Measurements from ENCODE around the gene WDR38. TPM values are rescaled to one million over a fixed set of nuclear protein-coding genes. Genes with fewer than 3 reads are reported as not detected.
A peak's percentile ranks its signal among the peaks of the same experiment; 100 is the strongest.

WDR38 gene
- polyA plus RNA-seq, 2 donors, result not detected

DNA sequence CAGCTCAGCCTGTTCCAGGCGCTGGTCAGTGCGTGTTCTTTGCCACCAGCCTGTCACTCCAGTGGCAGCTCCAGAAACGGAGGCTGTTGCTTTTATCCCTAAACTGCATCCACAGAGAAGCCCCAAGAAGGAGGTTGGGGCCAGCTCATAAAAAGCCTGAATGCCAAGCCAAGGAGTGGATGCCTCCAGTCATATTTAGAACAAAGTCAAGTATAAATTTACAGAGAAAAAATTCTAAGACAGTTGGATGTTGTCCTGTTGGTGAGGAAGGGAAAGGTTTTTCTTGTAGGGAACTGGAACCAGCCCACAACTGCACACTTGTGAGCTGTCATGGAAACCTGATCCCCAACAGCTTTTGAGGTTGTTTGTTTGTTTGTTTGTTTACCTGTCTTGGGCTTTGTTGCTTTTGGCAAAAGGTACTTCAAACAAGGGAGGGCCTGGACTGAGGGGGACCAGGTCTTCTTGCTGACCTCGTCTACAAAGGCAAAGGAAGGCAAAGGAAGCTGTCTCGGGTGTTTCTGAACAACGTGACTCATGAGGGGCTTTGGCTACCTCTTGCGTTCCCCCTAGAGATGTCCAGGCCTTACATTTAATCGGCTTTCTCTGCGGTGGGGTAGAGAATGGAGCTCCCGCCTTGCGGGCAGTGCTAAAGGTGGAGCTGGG lies 39.6 kb upstream of the WDR38 start:
- no peaks in the 10 kb centered on the region for H3K9me3 ChIP-seq (ENCODE audit: control insufficient read depth in 2 of 2, insufficient read depth in 1 of 2, low read depth in 1 of 2, low read length in 1 of 2)
- peak overlapping the region; percentile 74 to 87 for H3K27ac ChIP-seq (ENCODE audit: low read depth in 2 of 2, low read length in 1 of 2)
- 47 to 60% methylated on average over 11 of the region's 11 CpGs for WGBS, 2 donors
- no peak overlapping the region for H3K4me3 ChIP-seq (ENCODE audit: low read depth in 1 of 2, low read length in 2 of 2)
- H3K27me3 ChIP-seq (ENCODE audit: control insufficient read depth in 1 of 2, insufficient read depth in 2 of 2, low read length in 2 of 2), result no peaks in the 10 kb centered on the region
- H3K36me3 ChIP-seq (ENCODE audit: control insufficient read depth in 2 of 2, insufficient read depth in 2 of 2, low read length in 1 of 2), result peaks cover 0 to 3% of the 10 kb centered on the region in 2 donors
- peaks cover 0 to 26% of the 10 kb centered on the region in 2 donors for H3K4me1 ChIP-seq (ENCODE audit: control insufficient read depth in 2 of 2, insufficient read depth in 2 of 2, low read length in 1 of 2)

DNA sequence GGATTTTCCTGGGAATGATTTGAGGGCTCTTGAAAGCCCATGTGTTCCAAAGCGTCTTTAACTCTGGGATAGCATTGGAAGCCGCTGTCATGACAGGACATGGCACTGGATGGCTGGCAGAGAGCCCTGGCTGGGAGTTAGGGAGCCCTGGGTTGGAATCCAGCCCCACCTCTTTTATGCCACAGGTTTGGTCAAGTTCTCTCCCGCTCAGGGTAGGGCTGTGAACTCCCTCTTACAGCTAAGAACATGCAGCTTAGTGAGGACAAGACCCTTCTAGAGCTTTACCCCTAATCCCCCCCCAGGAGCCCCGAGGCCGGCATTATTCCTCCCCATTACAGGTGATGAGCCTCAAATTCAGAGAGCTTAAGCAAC lies 39.1 kb upstream of the WDR38 start:
- no peaks in the 10 kb centered on the region for H3K27me3 ChIP-seq (ENCODE audit: control insufficient read depth in 1 of 2, insufficient read depth in 2 of 2, low read length in 2 of 2)
- no peaks in the 10 kb centered on the region for H3K9me3 ChIP-seq (ENCODE audit: control insufficient read depth in 2 of 2, insufficient read depth in 1 of 2, low read depth in 1 of 2, low read length in 1 of 2)
- H3K27ac ChIP-seq (ENCODE audit: low read depth in 2 of 2, low read length in 1 of 2), result peak overlapping the region; percentile 74 to 80
- 53 to 61% methylated on average over 5 of the region's 5 CpGs for WGBS, 2 donors
- peaks cover 3 to 27% of the 10 kb centered on the region in 2 donors for H3K4me1 ChIP-seq (ENCODE audit: control insufficient read depth in 2 of 2, insufficient read depth in 2 of 2, low read length in 1 of 2)
- peaks cover 0 to 3% of the 10 kb centered on the region in 2 donors for H3K36me3 ChIP-seq (ENCODE audit: control insufficient read depth in 2 of 2, insufficient read depth in 2 of 2, low read length in 1 of 2)
- no peak overlapping the region for H3K4me3 ChIP-seq (ENCODE audit: low read depth in 1 of 2, low read length in 2 of 2)

DNA sequence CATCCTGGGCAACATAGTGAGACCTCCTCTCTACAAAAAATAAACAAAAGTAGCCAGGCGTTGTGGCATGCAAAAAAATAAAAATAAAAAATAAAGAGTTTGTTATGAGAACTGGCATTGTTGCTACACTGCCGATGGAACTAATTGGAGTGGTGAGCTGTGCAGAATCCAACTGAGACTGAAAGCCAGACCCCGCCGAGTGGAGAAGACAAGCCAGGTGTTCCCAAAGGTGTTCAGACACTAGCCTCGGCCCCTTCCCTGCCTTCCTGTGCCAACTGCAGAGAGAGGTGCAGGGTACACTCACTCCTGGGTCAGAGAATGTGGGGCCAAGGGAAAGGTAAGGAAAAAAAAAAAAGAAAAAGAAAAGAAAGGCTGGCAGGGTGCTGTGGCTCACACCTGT lies 37.7 kb upstream of the WDR38 start:
- WGBS, 2 donors, result 80 to 89% methylated on average over 5 of the region's 5 CpGs

DNA sequence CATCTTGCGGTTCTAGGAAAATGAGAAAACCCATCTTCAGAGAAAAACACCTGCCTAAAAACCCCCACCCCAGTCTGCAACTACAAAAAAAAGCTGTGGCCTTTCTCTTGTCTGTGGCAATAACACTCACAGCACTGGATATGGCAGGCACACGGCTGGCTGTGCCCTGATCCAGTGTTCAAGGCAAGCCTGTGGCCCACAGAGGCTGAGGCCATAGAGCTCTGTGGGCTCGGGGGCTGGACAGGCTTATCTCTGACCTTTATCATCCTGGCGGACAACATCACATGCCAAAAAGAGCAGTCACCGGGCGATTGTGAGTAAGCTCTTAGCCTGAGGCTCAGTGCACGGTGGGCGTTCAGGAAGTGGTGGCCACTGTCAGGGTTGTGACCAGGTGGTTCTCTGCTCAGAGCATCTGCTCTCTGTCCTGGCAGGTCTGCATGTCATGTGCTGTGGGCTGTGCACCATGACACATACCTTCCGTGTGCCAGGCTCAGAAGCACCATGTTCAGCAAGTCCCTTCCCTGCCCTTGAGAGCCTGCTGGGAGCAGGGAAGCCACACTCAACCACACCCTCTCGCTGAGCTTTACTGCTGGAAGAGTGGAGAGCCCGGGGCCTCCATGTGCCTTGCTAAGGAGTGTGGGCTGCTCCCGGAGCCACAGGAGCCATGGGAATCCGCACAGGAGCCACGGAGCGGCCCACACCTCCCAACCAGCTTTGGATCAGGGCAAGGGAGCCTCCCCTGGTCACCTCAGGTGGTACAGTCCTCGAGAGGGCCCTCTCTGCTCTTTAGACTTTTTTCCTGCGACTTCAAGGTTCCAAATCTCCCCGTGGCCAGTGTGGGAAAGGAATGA lies 34.6 kb upstream of the WDR38 start:
- Histone ChIP-seq H3K36me3 (ENCODE audit: control insufficient read depth in 2 of 2, insufficient read depth in 2 of 2, low read length in 1 of 2) (no peaks in the 10 kb centered on the region), H3K9me3 (ENCODE audit: control insufficient read depth in 2 of 2, insufficient read depth in 1 of 2, low read depth in 1 of 2, low read length in 1 of 2) (no peaks in the 10 kb centered on the region), H3K27ac (ENCODE audit: low read depth in 2 of 2, low read length in 1 of 2) (peak overlapping the region; percentile 75 to 96), H3K27me3 (ENCODE audit: control insufficient read depth in 1 of 2, insufficient read depth in 2 of 2, low read length in 2 of 2) (no peaks in the 10 kb centered on the region), H3K4me3 (ENCODE audit: low read depth in 1 of 2, low read length in 2 of 2) (no peak overlapping the region), H3K4me1 (ENCODE audit: control insufficient read depth in 2 of 2, insufficient read depth in 2 of 2, low read length in 1 of 2) (peaks cover 3 to 16% of the 10 kb centered on the region in 2 donors)
- 37 to 39% methylated on average over 18 of the region's 18 CpGs for WGBS, 2 donors

More for the DNA sequence above, 37.7 kb upstream of the WDR38 start:
- H3K4me1 ChIP-seq (ENCODE audit: control insufficient read depth in 2 of 2, insufficient read depth in 2 of 2, low read length in 1 of 2), result peaks cover 3 to 26% of the 10 kb centered on the region in 2 donors
- H3K27me3 ChIP-seq (ENCODE audit: control insufficient read depth in 1 of 2, insufficient read depth in 2 of 2, low read length in 2 of 2), result no peaks in the 10 kb centered on the region
- H3K36me3 ChIP-seq (ENCODE audit: control insufficient read depth in 2 of 2, insufficient read depth in 2 of 2, low read length in 1 of 2), result no peaks in the 10 kb centered on the region
- no peak overlapping the region for H3K27ac ChIP-seq (ENCODE audit: low read depth in 2 of 2, low read length in 1 of 2)
- H3K9me3 ChIP-seq (ENCODE audit: control insufficient read depth in 2 of 2, insufficient read depth in 1 of 2, low read depth in 1 of 2, low read length in 1 of 2), result no peaks in the 10 kb centered on the region
- no peak overlapping the region for H3K4me3 ChIP-seq (ENCODE audit: low read depth in 1 of 2, low read length in 2 of 2)

DNA sequence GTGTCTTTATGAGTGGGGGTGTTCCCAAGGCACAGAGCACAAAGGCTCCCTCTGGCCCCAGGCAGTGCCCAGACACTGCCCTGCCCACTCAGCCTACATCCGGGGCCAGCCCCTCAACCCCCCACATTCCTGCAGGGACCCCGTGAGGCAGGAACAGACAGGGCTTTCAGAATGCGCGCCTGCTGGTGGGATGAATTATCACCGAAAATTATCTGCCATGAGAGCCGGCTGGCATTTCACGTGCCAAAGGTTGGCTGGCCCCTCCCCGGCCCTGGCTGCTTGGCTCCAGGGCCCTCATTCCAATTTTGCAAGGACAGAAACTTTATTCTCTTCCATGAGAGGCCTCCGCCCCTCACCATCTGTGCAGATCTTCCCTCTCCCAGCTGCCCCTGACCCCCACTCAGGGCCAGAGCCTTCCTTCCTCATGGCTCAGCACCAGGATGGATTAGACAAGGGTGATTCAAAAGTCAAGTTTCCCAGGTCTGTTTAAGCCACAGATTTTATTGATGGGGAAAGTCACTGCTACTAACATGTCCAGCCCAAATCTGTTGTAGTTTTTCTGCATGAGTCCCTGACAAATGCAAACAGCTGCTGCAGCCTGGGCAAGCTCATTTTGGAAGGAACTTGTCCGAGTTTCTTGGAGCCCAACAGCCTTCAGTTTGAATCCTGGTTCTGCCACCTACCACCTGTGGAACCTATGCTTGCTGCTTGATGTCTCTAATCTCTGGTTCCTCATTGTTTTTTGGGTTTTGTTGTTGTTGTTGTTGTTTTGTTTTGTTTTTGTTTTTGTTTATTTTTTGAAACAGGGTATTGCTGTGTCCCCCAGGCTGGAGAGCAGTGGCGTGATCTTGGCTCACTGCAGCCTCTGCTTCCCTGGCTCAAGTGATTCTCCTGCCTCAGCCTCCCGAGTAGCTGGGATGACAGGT lies 32.3 kb upstream of the WDR38 start:
- H3K27ac ChIP-seq (ENCODE audit: low read depth in 2 of 2, low read length in 1 of 2), result peak overlapping the region; percentile 17 to 53
- H3K4me1 ChIP-seq (ENCODE audit: control insufficient read depth in 2 of 2, insufficient read depth in 2 of 2, low read length in 1 of 2), result peaks cover 3 to 16% of the 10 kb centered on the region in 2 donors
- no peaks in the 10 kb centered on the region for H3K27me3 ChIP-seq (ENCODE audit: control insufficient read depth in 1 of 2, insufficient read depth in 2 of 2, low read length in 2 of 2)
- no peak overlapping the region for H3K4me3 ChIP-seq (ENCODE audit: low read depth in 1 of 2, low read length in 2 of 2)
- 53 to 55% methylated on average over 12 of the region's 12 CpGs for WGBS, 2 donors
- no peaks in the 10 kb centered on the region for H3K36me3 ChIP-seq (ENCODE audit: control insufficient read depth in 2 of 2, insufficient read depth in 2 of 2, low read length in 1 of 2)
- no peaks in the 10 kb centered on the region for H3K9me3 ChIP-seq (ENCODE audit: control insufficient read depth in 2 of 2, insufficient read depth in 1 of 2, low read depth in 1 of 2, low read length in 1 of 2)

DNA sequence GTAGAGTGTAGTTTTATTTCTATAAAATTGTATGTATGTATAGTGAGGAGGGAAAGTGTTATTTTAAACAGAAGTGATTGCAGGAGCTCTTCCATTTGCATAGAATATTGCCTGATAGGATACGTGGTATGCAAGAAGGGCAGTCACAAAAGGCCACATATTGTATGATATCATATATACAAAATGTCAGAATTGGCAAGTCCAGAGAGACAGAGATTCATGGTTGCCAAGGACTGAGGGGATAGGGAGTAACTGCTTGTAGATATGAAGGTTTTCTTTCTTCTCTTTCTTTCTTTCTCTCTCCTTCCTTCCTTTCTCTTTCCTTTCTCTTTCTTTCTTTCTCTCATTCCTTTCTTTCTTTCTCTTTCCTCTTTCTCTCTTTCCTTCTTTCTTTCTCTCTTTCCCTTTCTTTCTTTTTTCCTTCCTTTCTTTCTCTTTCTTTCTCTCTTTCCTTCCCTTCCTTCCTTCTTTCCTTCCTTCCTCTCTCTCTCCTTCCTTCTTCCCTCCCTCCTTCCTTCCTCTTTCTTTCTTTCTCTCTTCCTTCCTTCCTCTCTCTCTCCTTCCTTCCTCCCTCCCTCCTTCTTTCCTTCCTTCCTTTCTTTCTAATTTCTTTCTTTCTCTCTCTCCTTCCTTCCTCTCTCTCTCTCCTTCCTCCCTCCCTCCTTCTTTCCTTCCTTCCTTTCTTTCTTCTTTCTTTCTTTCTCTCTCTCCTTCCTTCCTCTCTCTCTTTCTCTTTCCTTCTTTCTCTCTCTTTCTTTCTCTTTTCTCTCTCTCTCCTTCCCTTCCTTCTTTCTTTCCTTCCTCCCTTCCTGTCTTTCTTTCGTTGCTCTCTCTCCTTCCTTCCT lies 24.5 kb upstream of the WDR38 start:
- WGBS, 2 donors, result 35 to 45% methylated on average over 2 of the region's 2 CpGs
- no peaks in the 10 kb centered on the region for H3K36me3 ChIP-seq (ENCODE audit: control insufficient read depth in 2 of 2, insufficient read depth in 2 of 2, low read length in 1 of 2)
- H3K9me3 ChIP-seq (ENCODE audit: control insufficient read depth in 2 of 2, insufficient read depth in 1 of 2, low read depth in 1 of 2, low read length in 1 of 2), result no peaks in the 10 kb centered on the region
- peaks cover 2 to 4% of the 10 kb centered on the region in 2 donors for H3K4me1 ChIP-seq (ENCODE audit: control insufficient read depth in 2 of 2, insufficient read depth in 2 of 2, low read length in 1 of 2)
- no peaks in the 10 kb centered on the region for H3K27me3 ChIP-seq (ENCODE audit: control insufficient read depth in 1 of 2, insufficient read depth in 2 of 2, low read length in 2 of 2)
- no peak overlapping the region for H3K4me3 ChIP-seq (ENCODE audit: low read depth in 1 of 2, low read length in 2 of 2)
- H3K27ac ChIP-seq (ENCODE audit: low read depth in 2 of 2, low read length in 1 of 2), result no peak overlapping the region

DNA sequence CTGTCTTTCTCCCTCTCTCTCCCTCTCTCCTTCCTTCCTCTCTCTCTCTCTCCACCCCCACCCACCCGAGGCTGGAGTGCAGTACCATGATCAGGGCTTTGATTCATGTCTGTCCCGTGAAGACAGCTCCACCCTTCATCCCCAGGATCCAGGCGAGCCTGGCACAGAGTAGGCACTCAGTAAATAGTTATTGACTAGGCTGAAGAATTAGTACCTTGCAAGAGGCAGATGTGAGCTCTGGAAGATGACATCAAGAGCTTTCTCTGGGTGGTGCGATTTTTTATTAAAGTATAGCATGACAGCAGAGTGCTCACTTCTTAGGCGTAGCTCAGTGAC lies 24.0 kb upstream of the WDR38 start:
- no peak overlapping the region for H3K27ac ChIP-seq (ENCODE audit: low read depth in 2 of 2, low read length in 1 of 2)
- no peaks in the 10 kb centered on the region for H3K36me3 ChIP-seq (ENCODE audit: control insufficient read depth in 2 of 2, insufficient read depth in 2 of 2, low read length in 1 of 2)
- peaks cover 2 to 4% of the 10 kb centered on the region in 2 donors for H3K4me1 ChIP-seq (ENCODE audit: control insufficient read depth in 2 of 2, insufficient read depth in 2 of 2, low read length in 1 of 2)
- H3K9me3 ChIP-seq (ENCODE audit: control insufficient read depth in 2 of 2, insufficient read depth in 1 of 2, low read depth in 1 of 2, low read length in 1 of 2), result no peaks in the 10 kb centered on the region
- H3K4me3 ChIP-seq (ENCODE audit: low read depth in 1 of 2, low read length in 2 of 2), result no peak overlapping the region
- WGBS, 2 donors, result 41 to 46% methylated on average over 5 of the region's 5 CpGs
- no peaks in the 10 kb centered on the region for H3K27me3 ChIP-seq (ENCODE audit: control insufficient read depth in 1 of 2, insufficient read depth in 2 of 2, low read length in 2 of 2)

DNA sequence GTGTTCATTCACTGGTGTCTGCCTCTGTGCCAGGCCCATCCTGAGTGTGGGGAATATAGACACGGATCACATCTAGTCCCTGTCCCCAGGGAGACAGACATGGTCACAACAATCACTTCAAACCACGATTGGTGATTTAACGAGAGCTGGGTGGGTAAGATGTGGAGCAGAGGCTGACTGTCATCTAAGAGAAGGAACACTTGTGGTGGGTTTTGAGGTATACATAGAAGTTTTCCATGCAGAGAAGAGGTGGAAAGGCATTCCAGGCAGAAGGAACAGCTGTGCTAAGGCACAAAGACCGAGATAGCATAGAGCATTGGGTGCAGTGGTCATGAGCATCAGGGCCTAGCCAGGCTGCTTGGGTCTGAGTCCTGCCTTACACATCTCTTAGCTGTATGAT lies 22.7 kb upstream of the WDR38 start:
- H3K27me3 ChIP-seq (ENCODE audit: control insufficient read depth in 1 of 2, insufficient read depth in 2 of 2, low read length in 2 of 2), result no peaks in the 10 kb centered on the region
- H3K4me3 ChIP-seq (ENCODE audit: low read depth in 1 of 2, low read length in 2 of 2), result no peak overlapping the region
- no peak overlapping the region for H3K27ac ChIP-seq (ENCODE audit: low read depth in 2 of 2, low read length in 1 of 2)
- no peaks in the 10 kb centered on the region for H3K9me3 ChIP-seq (ENCODE audit: control insufficient read depth in 2 of 2, insufficient read depth in 1 of 2, low read depth in 1 of 2, low read length in 1 of 2)
- H3K36me3 ChIP-seq (ENCODE audit: control insufficient read depth in 2 of 2, insufficient read depth in 2 of 2, low read length in 1 of 2), result no peaks in the 10 kb centered on the region
- peaks cover 4 to 10% of the 10 kb centered on the region in 2 donors for H3K4me1 ChIP-seq (ENCODE audit: control insufficient read depth in 2 of 2, insufficient read depth in 2 of 2, low read length in 1 of 2)
- WGBS, 2 donors, result 67 to 68% methylated on average over 4 of the region's 4 CpGs
